GM10266 (cell line): Measurements from ENCODE around the gene FNDC5.

ENCODE experiments used
- DNase-seq: peaks from one replicate; pipeline ENCODE4 v3.0.0; 2012; ENCODE audit errors: extremely low spot score
- CTCF ChIP-seq: IDR thresholded peaks from 2 replicates; pipeline ENCODE4 v1.5.1; 2012; ENCODE audit warnings: mild to moderate bottlenecking, low read depth; ENCODE audit not compliant: control insufficient read depth, insufficient read depth; ENCODE audit errors: missing control alignments

Gene FNDC5

GRCh38 chr1:32881871-32882850 is 11.4 kb upstream of the FNDC5 start:
- no peak for DNase-seq
- no peak for TF ChIP-seq CTCF

GRCh38 chr1:32881291-32881690 is 10.6 kb upstream of the FNDC5 start:
- no peak for TF ChIP-seq CTCF
- no peak for DNase-seq

- no peak for TF ChIP-seq CTCF
- DNase-seq = no peak
Measured at GRCh38 chr1:32878637-32879041, 7.9 kb upstream of the FNDC5 start.

GRCh38 chr1:32878183-32878582 is 7.5 kb upstream of the FNDC5 start:
- no peak for TF ChIP-seq CTCF
- no peak for DNase-seq

GRCh38 chr1:32877211-32878110 is 6.7 kb upstream of the FNDC5 start:
- no peak for DNase-seq
- TF ChIP-seq CTCF = no peak

GRCh38 chr1:32876341-32877210 is 5.9 kb upstream of the FNDC5 start:
- DNase-seq = peak; percentile 82

More at GRCh38 chr1:32876341-32877210, 5.9 kb upstream of the FNDC5 start:
- peak; percentile 94 for TF ChIP-seq CTCF
